GM12878 (cell line): Measurements from ENCODE around the gene EXOC3L1. TPM values are rescaled to one million over a fixed set of nuclear protein-coding genes. Genes with fewer than 3 reads are reported as not detected.

Source experiments
- ASH2L ChIP-seq: fragments of 300-600, 200-600 bp; sonication (generic); IDR thresholded peaks from 2 replicates; pipeline ENCODE4 v1.6.1; 2017; ENCODE audit warnings: low read depth, mild to moderate bottlenecking, borderline replicate concordance
- BACH1 ChIP-seq: fragments of 450-650 bp; IDR thresholded peaks from 2 replicates; pipeline ENCODE4 v1.6.1; 2017; ENCODE audit warnings: mild to moderate bottlenecking, borderline replicate concordance
- CBFB ChIP-seq: IDR thresholded peaks from 2 replicates; pipeline ENCODE4 v1.6.1; 2016; ENCODE audit warnings: antibody characterized with exemption, low read depth
- CBX3 ChIP-seq: fragments of 200-600 bp; sonication (generic); IDR thresholded peaks from 2 replicates; pipeline ENCODE4 v1.6.1; 2016; ENCODE audit warnings: low read depth, borderline replicate concordance
- CBX5 ChIP-seq: sonication (generic); IDR thresholded peaks from 2 replicates; pipeline ENCODE4 v1.6.1; 2016; ENCODE audit warnings: low read depth, moderate library complexity, mild to moderate bottlenecking, inconsistent platforms
- CREM ChIP-seq: IDR thresholded peaks from 2 replicates; pipeline ENCODE4 v1.6.1; 2014; ENCODE audit warnings: antibody characterized with exemption, low read depth
- EP300 ChIP-seq, 2 experiments: fragments of 150-350 bp in 1 of 2; IDR thresholded peaks; 2 replicates each; pipeline ENCODE4 v1.6.1; 2011 to 2012; ENCODE audit warnings: low read depth in 2 of 2, low read length in 2 of 2, borderline replicate concordance in 1 of 2, improper control_type of control experiment in 1 of 2, inconsistent platforms in 1 of 2; ENCODE audit not compliant: control insufficient read depth in 1 of 2
- EZH2 ChIP-seq: IDR thresholded peaks from 2 replicates; pipeline ENCODE4 v1.6.1; 2012; ENCODE audit warnings: low read depth, mild to moderate bottlenecking, control low read depth, inconsistent platforms, low read length, borderline replicate concordance; ENCODE audit not compliant: control insufficient read depth
- IRF4 ChIP-seq: IDR thresholded peaks from 2 replicates; pipeline ENCODE4 v1.6.1; 2011; ENCODE audit warnings: low read depth, low read length
- KAT2A ChIP-seq: conservative IDR thresholded peaks from 2 replicates; pipeline ENCODE4 v1.6.1; 2011; ENCODE audit warnings: low read depth, low read length; ENCODE audit not compliant: control insufficient read depth
- KDM1A ChIP-seq: fragments of 200-600 bp; sonication (generic); IDR thresholded peaks from 2 replicates; pipeline ENCODE4 v1.6.1; 2016; ENCODE audit warnings: borderline replicate concordance
- LARP7 ChIP-seq: fragments of 450-650 bp; IDR thresholded peaks from 2 replicates; pipeline ENCODE4 v1.6.1; 2017; ENCODE audit warnings: mild to moderate bottlenecking
- MEF2A ChIP-seq: IDR thresholded peaks from 2 replicates; pipeline ENCODE4 v1.6.1; 2011; ENCODE audit warnings: low read depth, mild to moderate bottlenecking, low read length, moderate library complexity; ENCODE audit not compliant: insufficient read depth
- MTA2 ChIP-seq: fragments of 450-650 bp; IDR thresholded peaks from 2 replicates; pipeline ENCODE4 v1.6.1; 2016; ENCODE audit warnings: low read depth, mild to moderate bottlenecking, moderate library complexity
- NBN ChIP-seq: fragments of 450-650 bp; IDR thresholded peaks from 2 replicates; pipeline ENCODE4 v1.6.1; 2016
- NR2C2 ChIP-seq: IDR thresholded peaks from 2 replicates; pipeline ENCODE4 v1.6.1; 2011; ENCODE audit warnings: borderline replicate concordance, low read depth; ENCODE audit not compliant: control insufficient read depth, insufficient read length
- PAX5 ChIP-seq: IDR thresholded peaks from 2 replicates; pipeline ENCODE4 v1.6.1; 2011; ENCODE audit warnings: low read depth, low read length, borderline replicate concordance
- POU2F2 ChIP-seq: IDR thresholded peaks from 3 replicates; pipeline ENCODE4 v1.6.1; 2011; ENCODE audit warnings: low read depth, mild to moderate bottlenecking, low read length, borderline replicate concordance
- RAD21 ChIP-seq: IDR thresholded peaks from 2 replicates; pipeline ENCODE4 v1.6.1; 2011; ENCODE audit warnings: mild to moderate bottlenecking, low read depth, low read length, moderate library complexity; ENCODE audit not compliant: insufficient read depth
- RAD51 ChIP-seq: fragments of 450-650 bp; IDR thresholded peaks from 2 replicates; pipeline ENCODE4 v1.6.1; 2016; ENCODE audit warnings: moderate library complexity, mild to moderate bottlenecking, inconsistent platforms
- RUNX3 ChIP-seq: IDR thresholded peaks from 2 replicates; pipeline ENCODE4 v1.6.1; 2012; ENCODE audit warnings: low read length, inconsistent platforms
- SPI1 ChIP-seq: IDR thresholded peaks from 2 replicates; pipeline ENCODE4 v1.6.1; 2011; ENCODE audit warnings: low read depth, mild to moderate bottlenecking, low read length, moderate library complexity, borderline replicate concordance; ENCODE audit not compliant: insufficient read depth
- SREBF1 ChIP-seq: IDR thresholded peaks from 2 replicates; pipeline ENCODE4 v1.6.1; 2012; ENCODE audit warnings: mild to moderate bottlenecking, low read length
- YBX1 ChIP-seq: fragments of 450-650 bp; IDR thresholded peaks from 2 replicates; pipeline ENCODE4 v1.6.1; 2016; ENCODE audit warnings: antibody characterized with exemption
- ZNF217 ChIP-seq: fragments of 450-650 bp; IDR thresholded peaks from 2 replicates; pipeline ENCODE4 v1.6.1; 2017; ENCODE audit warnings: antibody characterized with exemption, mild to moderate bottlenecking
- ZNF24 ChIP-seq: fragments of 450-650 bp; IDR thresholded peaks from 2 replicates; pipeline ENCODE4 v1.6.1; 2017; ENCODE audit warnings: antibody characterized with exemption, mild to moderate bottlenecking
- ZNF622 ChIP-seq: fragments of 450-650 bp; IDR thresholded peaks from 2 replicates; pipeline ENCODE4 v1.6.1; 2017; ENCODE audit warnings: mild to moderate bottlenecking, inconsistent platforms
- polyA plus RNA-seq, 11 experiments: library from polyadenylated mRNA; depleted of rRNA in 4 of 11; unstranded in 6 of 11; stranded (reverse) in 5 of 11; fragments of >200 nt; fragmentation: Nextera tagmentation in 4 of 11; fragmentation: Illumina TruSeq in 1 of 11; extraction: Ambion mirVana in 4 of 11; extraction: Trizol in 1 of 11; gene quantifications; 1 replicate in 1 of 11; 2 replicates in 10 of 11; pipeline versions ENCODE4 v1.2.1 to v1.2.3, GENCODE V29; 2011 to 2016; ENCODE audit warnings: inconsistent platforms in 2 of 11, missing spikeins in 2 of 11, low read depth in 1 of 11
- total RNA-seq, 4 experiments: library from RNA; depleted of rRNA in 3 of 4; stranded (reverse); fragments of >200 nt in 3 of 4; fragmentation: Illumina TruSeq in 1 of 4; extraction: Trizol in 1 of 4; gene quantifications; 2 replicates each; pipeline versions ENCODE4 v1.2.1 to v1.2.3, GENCODE V29; 2013 to 2021
- TF ChIP-seq, protein P1 (sequence below): IDR thresholded peaks from 2 replicates; pipeline ENCODE4 v1.6.1; 2011; ENCODE audit warnings: borderline replicate concordance, low read depth, mild to moderate bottlenecking, moderate library complexity, mixed read lengths, low read length; ENCODE audit not compliant: insufficient read depth; ENCODE audit errors: extremely low read length
- TF ChIP-seq, protein P2 (sequence below): fragments of 450-650 bp; formaldehyde crosslinking; IDR thresholded peaks from 2 replicates; pipeline ENCODE4 v1.4.0; 2020; ENCODE audit warnings: mild to moderate bottlenecking, moderate library complexity

Gene EXOC3L1
- total and polyA plus RNA-seq, 10 of the 15 experiments (the other 5 are each of a cell fraction or from before 2014, with no cell fraction given): 0.07 to 0.42 TPM; not detected in 8

DNA sequence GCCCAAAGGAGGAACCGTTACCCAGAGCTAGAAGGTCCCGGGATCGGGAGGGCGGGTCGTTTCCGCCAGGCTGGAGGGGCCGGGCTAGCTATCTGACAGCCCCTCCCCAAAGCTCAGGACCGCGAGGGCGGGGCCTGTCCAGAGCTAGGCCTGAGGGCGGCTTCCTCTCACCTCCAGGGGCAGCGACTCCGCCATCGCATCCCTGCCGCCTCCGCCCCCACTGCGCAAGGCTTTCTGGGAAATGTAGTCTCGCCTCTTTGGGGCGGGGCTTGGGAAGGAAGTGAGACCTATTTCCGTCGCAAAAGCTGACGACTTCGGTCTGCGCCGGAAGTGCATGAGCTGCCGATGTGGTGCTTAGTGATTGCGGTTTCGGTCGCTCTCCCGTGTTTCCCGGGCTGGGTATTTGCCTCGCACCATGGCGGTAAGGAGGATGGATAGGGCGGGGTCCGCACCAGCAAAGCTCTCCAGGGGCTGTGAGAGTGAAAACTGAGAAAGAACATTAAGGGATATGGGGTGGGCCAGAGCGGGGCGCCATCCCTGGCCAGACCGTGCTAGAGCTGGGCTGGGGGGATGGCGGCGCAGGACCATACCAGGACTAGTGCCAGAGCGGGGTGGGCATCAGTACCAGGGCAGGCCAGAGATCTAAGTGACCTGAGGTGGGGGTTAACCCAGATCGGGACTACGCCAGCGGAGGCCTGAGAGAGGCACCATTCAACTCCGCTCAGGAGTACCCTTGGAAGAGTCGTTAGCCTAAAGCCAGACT is 37.0 kb upstream of the EXOC3L1 start, which contains the start of gene TMEM208 (continued):
- TF ChIP-seq POU2F2 (peak; percentile 85; the same call in 2 of the 3 replicates), SPI1 (peak; percentile 65), CBX3 (no peak), IRF4 (peak; percentile 46; the same call in 1 of the 2 replicates), LARP7 (peak; percentile 58; the same call in 1 of the 2 replicates), CREM (peak; percentile 100), ZNF217 (no peak), CBX5 (no peak), EP300 (IDR thresholded peaks at IDR 0.05; ENCODE audit: borderline replicate concordance in 1 of 2, control insufficient read depth in 1 of 2, low read depth in 2 of 2, low read length in 2 of 2) (no peak), PAX5 (peak; percentile 55; the same call in 1 of the 2 replicates), NR2C2 (no peak), KDM1A (no peak), ASH2L (no peak), RAD21 (no peak), ZNF24 (no peak), YBX1 (no peak), NBN (peak; percentile 96), MEF2A (peak; percentile 60; the same call in 1 of the 2 replicates), SREBF1 (peak; percentile 86), ZNF622 (no peak), RUNX3 (peak; percentile 99), MTA2 (no peak), BACH1 (0 out of 2 replicates have a peak, but pooled peaks have one; percentile 30), KAT2A (no peak), CBFB (peak; percentile 96), EZH2 (no peak), RAD51 (no peak)
- TF ChIP-seq, protein P1, sequence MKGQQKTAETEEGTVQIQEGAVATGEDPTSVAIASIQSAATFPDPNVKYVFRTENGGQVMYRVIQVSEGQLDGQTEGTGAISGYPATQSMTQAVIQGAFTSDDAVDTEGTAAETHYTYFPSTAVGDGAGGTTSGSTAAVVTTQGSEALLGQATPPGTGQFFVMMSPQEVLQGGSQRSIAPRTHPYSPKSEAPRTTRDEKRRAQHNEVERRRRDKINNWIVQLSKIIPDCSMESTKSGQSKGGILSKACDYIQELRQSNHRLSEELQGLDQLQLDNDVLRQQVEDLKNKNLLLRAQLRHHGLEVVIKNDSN: no peak
- TF ChIP-seq, protein P2, sequence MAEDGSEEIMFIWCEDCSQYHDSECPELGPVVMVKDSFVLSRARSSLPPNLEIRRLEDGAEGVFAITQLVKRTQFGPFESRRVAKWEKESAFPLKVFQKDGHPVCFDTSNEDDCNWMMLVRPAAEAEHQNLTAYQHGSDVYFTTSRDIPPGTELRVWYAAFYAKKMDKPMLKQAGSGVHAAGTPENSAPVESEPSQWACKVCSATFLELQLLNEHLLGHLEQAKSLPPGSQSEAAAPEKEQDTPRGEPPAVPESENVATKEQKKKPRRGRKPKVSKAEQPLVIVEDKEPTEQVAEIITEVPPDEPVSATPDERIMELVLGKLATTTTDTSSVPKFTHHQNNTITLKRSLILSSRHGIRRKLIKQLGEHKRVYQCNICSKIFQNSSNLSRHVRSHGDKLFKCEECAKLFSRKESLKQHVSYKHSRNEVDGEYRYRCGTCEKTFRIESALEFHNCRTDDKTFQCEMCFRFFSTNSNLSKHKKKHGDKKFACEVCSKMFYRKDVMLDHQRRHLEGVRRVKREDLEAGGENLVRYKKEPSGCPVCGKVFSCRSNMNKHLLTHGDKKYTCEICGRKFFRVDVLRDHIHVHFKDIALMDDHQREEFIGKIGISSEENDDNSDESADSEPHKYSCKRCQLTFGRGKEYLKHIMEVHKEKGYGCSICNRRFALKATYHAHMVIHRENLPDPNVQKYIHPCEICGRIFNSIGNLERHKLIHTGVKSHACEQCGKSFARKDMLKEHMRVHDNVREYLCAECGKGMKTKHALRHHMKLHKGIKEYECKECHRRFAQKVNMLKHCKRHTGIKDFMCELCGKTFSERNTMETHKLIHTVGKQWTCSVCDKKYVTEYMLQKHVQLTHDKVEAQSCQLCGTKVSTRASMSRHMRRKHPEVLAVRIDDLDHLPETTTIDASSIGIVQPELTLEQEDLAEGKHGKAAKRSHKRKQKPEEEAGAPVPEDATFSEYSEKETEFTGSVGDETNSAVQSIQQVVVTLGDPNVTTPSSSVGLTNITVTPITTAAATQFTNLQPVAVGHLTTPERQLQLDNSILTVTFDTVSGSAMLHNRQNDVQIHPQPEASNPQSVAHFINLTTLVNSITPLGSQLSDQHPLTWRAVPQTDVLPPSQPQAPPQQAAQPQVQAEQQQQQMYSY (CRISPR knock-in tag): no peak
